Transverse colon (tissue), 4 donors: ENCODE results near the gene ZBTB44.

Experiments used
- POLR2A ChIP-seq: fragments of 450-650 bp; IDR thresholded peaks from one replicate; pipeline ENCODE4 v1.6.1; 2016; ENCODE audit warnings: antibody characterized with exemption, mild to moderate bottlenecking, moderate library complexity
- POLR2AphosphoS5 ChIP-seq, 3 donors: sonication (generic); formaldehyde crosslinking; IDR thresholded peaks; one replicate each; pipeline ENCODE4 v1.6.1; 2016; ENCODE audit warnings: antibody characterized with exemption in 3 of 3
- TF ChIP-seq, protein P1 (sequence below), 5 experiments: fragments of 200-600 bp in 3 of 5; fragments of 450-650 bp in 2 of 5; sonication (generic) in 3 of 5; IDR thresholded peaks; 1 replicate in 2 of 5; 2 replicates in 3 of 5; pipeline ENCODE4 v1.5.1; 2016 to 2017; ENCODE audit warnings: antibody characterized with exemption in 5 of 5, inconsistent platforms in 3 of 5, mild to moderate bottlenecking in 2 of 5, moderate library complexity in 1 of 5

- TF ChIP-seq POLR2A (no peak), POLR2AphosphoS5 (IDR thresholded peaks at IDR 0.05) (no peak)
- TF ChIP-seq, protein P1, sequence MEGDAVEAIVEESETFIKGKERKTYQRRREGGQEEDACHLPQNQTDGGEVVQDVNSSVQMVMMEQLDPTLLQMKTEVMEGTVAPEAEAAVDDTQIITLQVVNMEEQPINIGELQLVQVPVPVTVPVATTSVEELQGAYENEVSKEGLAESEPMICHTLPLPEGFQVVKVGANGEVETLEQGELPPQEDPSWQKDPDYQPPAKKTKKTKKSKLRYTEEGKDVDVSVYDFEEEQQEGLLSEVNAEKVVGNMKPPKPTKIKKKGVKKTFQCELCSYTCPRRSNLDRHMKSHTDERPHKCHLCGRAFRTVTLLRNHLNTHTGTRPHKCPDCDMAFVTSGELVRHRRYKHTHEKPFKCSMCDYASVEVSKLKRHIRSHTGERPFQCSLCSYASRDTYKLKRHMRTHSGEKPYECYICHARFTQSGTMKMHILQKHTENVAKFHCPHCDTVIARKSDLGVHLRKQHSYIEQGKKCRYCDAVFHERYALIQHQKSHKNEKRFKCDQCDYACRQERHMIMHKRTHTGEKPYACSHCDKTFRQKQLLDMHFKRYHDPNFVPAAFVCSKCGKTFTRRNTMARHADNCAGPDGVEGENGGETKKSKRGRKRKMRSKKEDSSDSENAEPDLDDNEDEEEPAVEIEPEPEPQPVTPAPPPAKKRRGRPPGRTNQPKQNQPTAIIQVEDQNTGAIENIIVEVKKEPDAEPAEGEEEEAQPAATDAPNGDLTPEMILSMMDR (IDR thresholded peaks at IDR 0.05) = no peak
Measured at GRCh38 chr11:130318031-130318673, 3.4 kb upstream of the ZBTB44 start.
